ENCODE results near the gene SLCO1A2.

GRCh38 chr12:21292111-21292510 is 42.6 kb downstream of the SLCO1A2 start:
- no peak for TF ChIP-seq POLR2A (IDR thresholded peaks at IDR 0.05)
- TF ChIP-seq CTCF (IDR thresholded peaks at IDR 0.05): no peak

All from thyroid gland (tissue), 4 donors.